IPS DF 6.9 (cell line): ENCODE data around the gene CARNS1.

Experiments used
- DNase-seq: peaks from one replicate; pipeline ENCODE4 v3.0.0-alpha.2; 2013; ENCODE audit warnings: low read depth, low spot score
- H3K27ac ChIP-seq: one replicate; pipeline ENCODE4 v1.5.1; 2013; ENCODE audit warnings: low read length, control low read depth
- H3K27me3 ChIP-seq: 2 replicates; pipeline ENCODE4 v1.6.1; 2013; ENCODE audit warnings: mild to moderate bottlenecking, low read length; ENCODE audit not compliant: control insufficient read depth, insufficient read depth
- H3K36me3 ChIP-seq: 2 replicates; pipeline ENCODE4 v1.6.1; 2013; ENCODE audit warnings: low read length; ENCODE audit not compliant: control insufficient read depth, insufficient read depth
- H3K4me1 ChIP-seq: 2 replicates; pipeline ENCODE4 v1.6.1; 2013; ENCODE audit warnings: low read length; ENCODE audit not compliant: control insufficient read depth, insufficient read depth
- H3K4me3 ChIP-seq: 2 replicates; pipeline ENCODE4 v1.5.1; 2013; ENCODE audit warnings: mild to moderate bottlenecking, low read length
- H3K9me3 ChIP-seq: 2 replicates; pipeline ENCODE4 v1.6.1; 2013; ENCODE audit warnings: low read length, inconsistent platforms; ENCODE audit not compliant: control insufficient read depth, insufficient read depth
- WGBS: extraction: QIAGEN DNeasy Blood & Tissue Kit; methylation state at CpG from one replicate; pipeline ENCODE4 v1.1.7; 2013; ENCODE audit warnings: mixed read lengths, missing lambda C conversion rate; ENCODE audit not compliant: insufficient read length, insufficient coverage; 5-methylcytosine and 5-hydroxymethylcytosine counted together

CARNS1 gene

DNA sequence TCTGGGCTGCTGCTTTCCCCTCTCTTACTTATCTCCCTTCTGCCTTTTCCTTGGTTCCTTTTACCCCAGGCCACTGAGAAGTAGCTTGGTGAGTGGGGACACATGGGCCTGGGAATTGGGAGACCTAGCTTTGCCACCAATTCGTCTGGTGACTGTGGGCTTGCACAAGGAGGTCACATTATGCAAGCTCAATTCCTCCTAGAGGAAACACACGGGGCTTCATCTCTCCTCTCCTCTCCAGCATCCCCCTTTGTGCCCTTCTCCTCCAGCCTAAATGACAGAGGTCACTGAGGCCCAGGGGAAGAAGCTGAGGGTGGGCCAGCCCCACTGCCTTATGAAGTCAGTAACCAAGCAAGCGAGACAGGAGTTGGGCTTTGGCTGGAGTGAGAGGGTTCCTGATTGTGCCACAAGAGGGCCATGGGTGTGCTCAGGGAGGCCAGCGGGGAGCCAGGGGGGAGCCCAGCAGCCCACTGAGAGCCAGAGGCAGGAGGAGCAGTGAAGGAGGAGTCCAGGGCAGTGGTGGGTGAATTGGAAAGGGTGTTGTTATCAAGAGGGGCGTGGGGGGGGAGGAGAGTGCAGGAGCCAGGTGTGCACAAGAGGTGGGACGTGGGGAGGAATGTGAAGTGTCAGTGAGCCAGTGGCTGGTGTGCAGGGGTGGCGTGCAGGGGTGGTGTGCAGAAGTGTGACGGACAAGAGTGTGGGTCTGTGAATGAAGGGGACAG, 44.1 kb upstream of the CARNS1 start:
- H3K36me3 ChIP-seq = no peaks in the 10 kb centered on the region
- no peak overlapping the region; the same call in 1 of the 2 replicates for H3K4me3 ChIP-seq
- H3K9me3 ChIP-seq = no peaks in the 10 kb centered on the region
- WGBS = no CpG with 5 or more reads among the region's 8 CpGs
- H3K4me1 ChIP-seq = peaks cover 22% of the 10 kb centered on the region
- no peak for DNase-seq
- H3K27ac ChIP-seq = no peak overlapping the region
- H3K27me3 ChIP-seq = peaks cover 17% of the 10 kb centered on the region; the same call in 1 of the 2 replicates

DNA sequence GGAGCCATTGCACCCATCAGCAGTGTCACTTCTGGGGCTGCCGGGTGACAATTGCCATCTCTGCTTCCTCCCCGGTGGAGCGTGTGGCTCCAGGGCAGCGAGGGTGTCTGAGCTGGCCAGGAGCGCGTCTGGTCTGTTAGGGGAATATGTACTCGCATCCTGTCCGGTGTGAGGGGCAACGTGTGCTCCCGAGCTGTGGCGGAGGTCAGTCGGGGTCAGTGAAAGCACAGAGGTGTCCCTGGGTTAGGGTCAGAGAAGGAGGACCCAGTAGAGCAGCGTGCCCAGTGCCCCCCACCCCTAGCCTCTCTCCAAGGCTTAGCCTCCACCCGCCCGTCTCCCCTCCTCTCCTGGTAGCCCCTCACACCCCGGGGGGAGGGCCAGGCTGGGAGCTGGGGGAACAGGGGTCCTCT, 43.6 kb upstream of the CARNS1 start:
- Histone ChIP-seq H3K4me1 (peaks cover 22% of the 10 kb centered on the region), H3K27ac (no peak overlapping the region), H3K9me3 (no peaks in the 10 kb centered on the region), H3K4me3 (peak overlapping the region; percentile 28; the same call in 1 of the 2 replicates), H3K27me3 (peaks cover 20% of the 10 kb centered on the region), H3K36me3 (no peaks in the 10 kb centered on the region)
- no peak for DNase-seq
- WGBS = no CpG with 5 or more reads among the region's 16 CpGs

GRCh38 chr11:67372321-67372992, 43.0 kb upstream of the CARNS1 start:
- Histone ChIP-seq H3K27me3 (peaks cover 25% of the 10 kb centered on the region), H3K36me3 (no peaks in the 10 kb centered on the region), H3K4me1 (peaks cover 22% of the 10 kb centered on the region), H3K9me3 (no peaks in the 10 kb centered on the region), H3K4me3 (peak overlapping the region; percentile 62; the same call in 1 of the 2 replicates), H3K27ac (no peak overlapping the region)
- no peak for DNase-seq
- no CpG with 5 or more reads among the region's 78 CpGs for WGBS

DNA sequence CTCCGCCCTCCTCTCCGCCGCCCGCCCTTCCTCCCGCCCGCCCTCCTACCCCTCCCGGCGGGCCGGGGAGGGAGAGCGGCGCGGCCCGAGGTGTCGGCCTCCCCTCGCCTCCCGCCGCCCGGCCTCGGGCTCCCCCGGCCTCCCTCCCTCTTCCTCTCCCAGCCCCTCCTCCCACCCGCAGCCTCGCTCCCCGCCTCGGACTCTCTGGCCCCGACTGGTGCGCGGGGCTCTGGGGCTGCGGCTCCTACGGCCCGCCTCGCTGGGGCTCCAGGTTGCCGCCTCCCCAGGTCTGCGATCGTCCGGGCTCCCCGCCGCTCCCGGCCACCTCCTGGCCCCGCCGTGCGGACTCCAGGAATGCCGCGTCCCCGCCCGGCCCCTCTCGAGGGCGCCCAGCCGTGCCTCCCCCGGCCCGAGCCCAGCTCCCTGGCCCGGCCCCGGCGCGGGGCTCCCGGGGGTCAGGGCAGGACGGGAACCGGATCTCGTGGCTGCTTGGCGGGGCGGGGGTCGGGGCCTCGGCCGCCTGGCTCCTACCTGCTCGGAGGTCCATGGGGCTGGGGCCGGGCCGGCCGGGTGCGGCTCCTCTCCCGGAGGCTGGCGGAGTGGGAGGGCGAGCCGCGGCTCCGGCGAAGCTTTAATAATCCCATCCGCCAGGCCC, 42.4 kb upstream of the CARNS1 start, which contains the start of gene CLCF1:
CLCF1 (minus strand) TSS at position 606 of the 655 bp plus-strand sequence; CDS start at position 547, 59 bp downstream.
- H3K9me3 ChIP-seq = no peaks in the 10 kb centered on the region
- DNase-seq = no peak
- H3K36me3 ChIP-seq = no peaks in the 10 kb centered on the region
- WGBS = no CpG with 5 or more reads among the region's 76 CpGs
- peaks cover 25% of the 10 kb centered on the region for H3K27me3 ChIP-seq
- H3K4me3 ChIP-seq = peak within 1 kb of the TSS; percentile 62; the same call in 1 of the 2 replicates
- peaks cover 22% of the 10 kb centered on the region for H3K4me1 ChIP-seq
- H3K27ac ChIP-seq = no peak within 1 kb of the TSS

DNA sequence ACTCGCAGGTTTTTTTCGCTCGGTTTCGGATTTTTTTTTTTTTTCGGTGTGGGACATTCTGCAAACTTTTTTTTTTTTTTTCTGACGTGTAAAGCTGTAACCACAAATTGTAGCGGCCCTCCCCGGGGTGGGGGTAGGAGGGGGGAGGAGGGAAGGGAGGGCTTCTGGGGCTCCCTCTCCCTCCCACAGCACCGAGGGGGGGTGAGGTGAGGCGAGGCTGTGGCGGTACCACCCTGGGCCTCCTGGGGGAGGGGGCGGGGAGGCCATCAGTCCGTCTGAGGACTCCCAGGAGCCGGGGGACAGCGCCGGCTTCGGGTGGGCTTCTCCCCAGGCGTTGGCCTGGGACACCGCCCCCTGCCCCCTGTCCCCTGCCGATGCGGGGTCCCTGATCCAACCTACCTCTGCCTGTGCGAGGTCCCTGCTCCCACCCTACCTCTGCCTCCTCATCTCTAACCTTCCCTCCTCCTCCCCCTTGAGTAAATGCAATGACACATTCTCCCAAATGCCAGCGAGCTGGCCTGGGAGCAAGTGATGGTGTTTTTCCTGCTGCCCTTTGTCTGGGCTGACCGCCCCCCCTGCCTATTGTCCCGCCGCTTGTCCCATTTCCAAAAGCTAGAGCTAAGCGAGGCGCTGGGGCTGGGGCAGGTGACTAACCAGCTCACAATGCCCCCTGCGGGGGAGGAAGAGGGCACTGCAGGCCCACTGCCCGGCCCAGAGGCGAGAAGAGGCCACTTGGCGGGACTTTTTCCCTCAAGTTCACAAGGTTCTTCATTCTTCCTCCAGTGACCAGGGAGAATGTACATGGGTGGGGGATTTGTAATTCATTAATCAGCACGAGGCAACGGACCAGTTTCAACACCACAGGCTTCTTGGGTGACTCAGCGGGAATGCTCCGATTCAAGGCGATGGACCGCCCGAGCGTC, 41.6 kb upstream of the CARNS1 start:
- no CpG with 5 or more reads among the region's 40 CpGs for WGBS
- H3K4me3 ChIP-seq = peak overlapping the region; percentile 62; the same call in 1 of the 2 replicates
- H3K36me3 ChIP-seq = no peaks in the 10 kb centered on the region
- no peak overlapping the region for H3K27ac ChIP-seq
- DNase-seq = no peak
- H3K27me3 ChIP-seq = peaks cover 25% of the 10 kb centered on the region
- H3K4me1 ChIP-seq = peaks cover 22% of the 10 kb centered on the region
- no peaks in the 10 kb centered on the region for H3K9me3 ChIP-seq

- Histone ChIP-seq H3K27me3 (peaks cover 25% of the 10 kb centered on the region), H3K27ac (no peak overlapping the region), H3K9me3 (no peaks in the 10 kb centered on the region), H3K4me3 (peak overlapping the region; percentile 24; the same call in 1 of the 2 replicates), H3K4me1 (peaks cover 22% of the 10 kb centered on the region), H3K36me3 (no peaks in the 10 kb centered on the region)
- WGBS = no CpG with 5 or more reads among the region's 9 CpGs
- no peak for DNase-seq
Measured at GRCh38 chr11:67374571-67375281, 40.8 kb upstream of the CARNS1 start.

DNA sequence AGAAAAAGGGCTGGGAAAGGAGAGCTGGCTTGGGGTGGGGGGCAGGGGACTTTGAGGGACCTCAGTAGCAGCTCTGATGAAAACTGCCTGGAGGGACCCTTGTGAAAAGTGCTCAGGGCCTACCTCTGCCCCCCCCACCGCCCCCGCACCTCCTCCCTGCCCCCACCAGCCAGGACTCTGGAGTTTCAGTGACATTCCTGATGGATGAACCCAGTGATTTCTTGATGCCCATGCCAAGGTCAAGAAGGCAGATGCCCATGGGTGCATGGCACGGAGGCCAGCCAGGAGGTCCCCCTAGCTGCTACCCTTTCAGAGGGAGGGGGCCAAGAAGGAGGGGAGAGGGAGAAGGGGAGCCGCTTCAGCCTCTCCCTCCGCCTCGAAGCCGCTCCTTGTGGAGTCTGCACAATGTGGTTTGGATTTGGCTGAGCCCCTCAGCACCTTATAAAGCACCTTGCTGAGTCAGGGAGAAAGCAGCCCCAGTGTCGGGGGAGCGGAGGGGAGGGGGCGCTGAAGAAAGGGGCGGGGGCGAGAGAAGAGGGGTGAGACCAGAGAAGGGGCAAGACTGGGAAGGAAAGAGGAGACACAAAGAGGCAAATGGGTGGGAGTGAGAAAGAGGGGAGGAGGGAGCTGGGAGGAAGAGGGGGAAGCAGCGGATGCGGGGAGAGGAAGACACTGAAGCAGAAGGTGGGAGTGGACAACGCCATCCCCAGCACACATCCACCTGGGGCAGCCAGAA, 40.0 kb upstream of the CARNS1 start:
- DNase-seq = no peak
- peaks cover 25% of the 10 kb centered on the region for H3K27me3 ChIP-seq
- H3K27ac ChIP-seq = no peak overlapping the region
- H3K36me3 ChIP-seq = no peaks in the 10 kb centered on the region
- H3K4me3 ChIP-seq = peak overlapping the region; percentile 10; the same call in 1 of the 2 replicates
- peaks cover 18% of the 10 kb centered on the region for H3K4me1 ChIP-seq
- no CpG with 5 or more reads among the region's 15 CpGs for WGBS
- H3K9me3 ChIP-seq = no peaks in the 10 kb centered on the region

- H3K27me3 ChIP-seq = peaks cover 24% of the 10 kb centered on the region
- WGBS = no CpG with 5 or more reads among the region's 7 CpGs
- H3K9me3 ChIP-seq = no peaks in the 10 kb centered on the region
- H3K36me3 ChIP-seq = no peaks in the 10 kb centered on the region
- no peak for DNase-seq
- H3K4me1 ChIP-seq = peaks cover 12% of the 10 kb centered on the region
- H3K27ac ChIP-seq = no peak overlapping the region
- peak overlapping the region; percentile 10; the same call in 1 of the 2 replicates for H3K4me3 ChIP-seq
Measured at GRCh38 chr11:67376063-67376820, 39.2 kb upstream of the CARNS1 start.
